Cardiac muscle cell (in vitro differentiated cells and primary cell): ENCODE measurements around the gene TRPV5. TPM values are rescaled to one million over a fixed set of nuclear protein-coding genes. Genes with fewer than 3 reads are reported as not detected.

ENCODE experiments used
- DNase-seq, 2 donors: peaks; one replicate each; pipeline versions ENCODE4 v3.0.0 to v3.0.0-alpha.2; 2010 to 2017; ENCODE audit warnings: low read depth in 1 of 2, low spot score in 1 of 2
- H3K27ac ChIP-seq: fragments of 200-600 bp; sonication (generic); 2 replicates; pipeline ENCODE4 v1.5.1; 2016
- H3K27me3 ChIP-seq: fragments of 200-600 bp; sonication (generic); 2 replicates; pipeline ENCODE4 v1.6.0; 2016; ENCODE audit warnings: control low read depth
- H3K36me3 ChIP-seq: fragments of 200-600 bp; sonication (generic); 2 replicates; pipeline ENCODE4 v1.5.1; 2016; ENCODE audit warnings: control low read depth
- H3K4me1 ChIP-seq: fragments of 200-600 bp; sonication (generic); 2 replicates; pipeline ENCODE4 v1.8.1; 2017; ENCODE audit warnings: low read depth, mild to moderate bottlenecking, mixed run types
- H3K4me3 ChIP-seq: fragments of 200-600 bp; sonication (generic); 2 replicates; pipeline ENCODE4 v1.5.1; 2016; ENCODE audit warnings: mild to moderate bottlenecking
- H3K9me3 ChIP-seq: fragments of 200-600 bp; sonication (generic); 2 replicates; pipeline ENCODE4 v1.5.1; 2017; ENCODE audit warnings: low read depth, mild to moderate bottlenecking, control low read depth
- polyA plus RNA-seq: library from polyadenylated mRNA; unstranded; fragments of >200 nt; fragmentation: Nextera tagmentation; extraction: Ambion mirVana; gene quantifications from 2 replicates; pipeline ENCODE4 v1.2.1, GENCODE V29; 2016
- total RNA-seq: library from RNA; depleted of rRNA; stranded (reverse); fragments of >200 nt; gene quantifications from 2 replicates; pipeline ENCODE4 v1.2.3, GENCODE V29; 2016
- TF ChIP-seq, protein P1 (sequence below): IDR thresholded peaks from 2 replicates; pipeline ENCODE4 v1.5.1; 2012; ENCODE audit warnings: low read depth, mild to moderate bottlenecking, low read length

The TRPV5 gene
- total and polyA plus RNA-seq, 2 experiments from 2014 or later: not detected

GRCh38 chr7:142884286-142884640, 49.3 kb downstream of the TRPV5 start:
- Histone ChIP-seq H3K36me3 (no peaks in the 10 kb centered on the region), H3K4me1 (no peaks in the 10 kb centered on the region), H3K27me3 (no peaks in the 10 kb centered on the region), H3K9me3 (no peaks in the 10 kb centered on the region), H3K4me3 (no peak overlapping the region), H3K27ac (no peak overlapping the region)
- DNase-seq: no peak
- TF ChIP-seq, protein P1, sequence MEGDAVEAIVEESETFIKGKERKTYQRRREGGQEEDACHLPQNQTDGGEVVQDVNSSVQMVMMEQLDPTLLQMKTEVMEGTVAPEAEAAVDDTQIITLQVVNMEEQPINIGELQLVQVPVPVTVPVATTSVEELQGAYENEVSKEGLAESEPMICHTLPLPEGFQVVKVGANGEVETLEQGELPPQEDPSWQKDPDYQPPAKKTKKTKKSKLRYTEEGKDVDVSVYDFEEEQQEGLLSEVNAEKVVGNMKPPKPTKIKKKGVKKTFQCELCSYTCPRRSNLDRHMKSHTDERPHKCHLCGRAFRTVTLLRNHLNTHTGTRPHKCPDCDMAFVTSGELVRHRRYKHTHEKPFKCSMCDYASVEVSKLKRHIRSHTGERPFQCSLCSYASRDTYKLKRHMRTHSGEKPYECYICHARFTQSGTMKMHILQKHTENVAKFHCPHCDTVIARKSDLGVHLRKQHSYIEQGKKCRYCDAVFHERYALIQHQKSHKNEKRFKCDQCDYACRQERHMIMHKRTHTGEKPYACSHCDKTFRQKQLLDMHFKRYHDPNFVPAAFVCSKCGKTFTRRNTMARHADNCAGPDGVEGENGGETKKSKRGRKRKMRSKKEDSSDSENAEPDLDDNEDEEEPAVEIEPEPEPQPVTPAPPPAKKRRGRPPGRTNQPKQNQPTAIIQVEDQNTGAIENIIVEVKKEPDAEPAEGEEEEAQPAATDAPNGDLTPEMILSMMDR: no peak

DNA sequence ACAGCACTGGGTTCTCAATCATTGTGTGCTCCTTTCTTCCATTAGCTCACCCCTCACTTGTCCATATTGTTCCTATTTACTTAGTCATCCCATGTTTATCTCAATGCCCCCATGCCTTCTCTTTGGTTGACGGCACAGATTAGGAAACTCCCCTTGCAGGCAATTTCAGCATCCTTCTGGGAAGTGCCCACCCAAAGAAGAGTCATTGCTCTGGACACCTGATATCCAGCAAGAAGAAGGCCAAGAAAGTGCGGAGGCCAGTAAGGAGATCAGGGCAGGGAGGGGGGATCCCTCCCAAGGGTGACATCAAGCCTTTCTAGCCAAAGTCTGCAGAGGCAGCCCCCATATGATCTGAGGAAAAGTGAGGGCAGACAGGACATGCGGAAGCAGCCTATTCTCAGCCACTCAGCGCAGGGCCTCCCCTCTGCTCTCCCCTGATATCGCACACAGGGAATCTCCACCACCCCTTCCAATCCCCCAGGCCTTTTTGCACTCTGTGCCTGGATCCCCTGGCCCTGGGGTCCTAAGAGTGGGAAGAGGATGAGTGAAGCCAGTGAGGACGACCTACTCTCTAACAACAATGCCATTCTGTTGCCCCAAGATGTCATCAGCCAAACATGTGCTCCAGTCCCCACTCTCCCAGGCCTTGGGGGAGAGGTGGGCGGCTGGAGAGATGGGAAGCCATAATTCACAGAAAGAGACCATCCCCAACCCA, 49.8 kb downstream of the TRPV5 start:
- no peaks in the 10 kb centered on the region for H3K36me3 ChIP-seq
- no peak overlapping the region for H3K4me3 ChIP-seq
- no peaks in the 10 kb centered on the region for H3K27me3 ChIP-seq
- H3K9me3 ChIP-seq: no peaks in the 10 kb centered on the region
- no peak for DNase-seq
- no peak overlapping the region for H3K27ac ChIP-seq
- TF ChIP-seq, protein P1: no peak
- no peaks in the 10 kb centered on the region for H3K4me1 ChIP-seq

GRCh38 chr7:142883145-142883544, 50.4 kb downstream of the TRPV5 start:
- Histone ChIP-seq H3K27ac (no peak overlapping the region), H3K9me3 (no peaks in the 10 kb centered on the region), H3K4me1 (no peaks in the 10 kb centered on the region), H3K36me3 (no peaks in the 10 kb centered on the region), H3K4me3 (no peak overlapping the region), H3K27me3 (no peaks in the 10 kb centered on the region)
- TF ChIP-seq, protein P1: no peak
- no peak for DNase-seq

- no peaks in the 10 kb centered on the region for H3K27me3 ChIP-seq
- H3K4me1 ChIP-seq: no peaks in the 10 kb centered on the region
- H3K4me3 ChIP-seq: no peak overlapping the region
- H3K9me3 ChIP-seq: no peaks in the 10 kb centered on the region
- no peak for DNase-seq
- H3K36me3 ChIP-seq: no peaks in the 10 kb centered on the region
- H3K27ac ChIP-seq: no peak overlapping the region
- TF ChIP-seq, protein P1: no peak
These were observed 51.2 kb downstream of the TRPV5 start for GRCh38 chr7:142882338-142882678.

- TF ChIP-seq, protein P1: no peak
- Histone ChIP-seq H3K27ac (no peak overlapping the region), H3K4me3 (no peak overlapping the region), H3K9me3 (no peaks in the 10 kb centered on the region), H3K36me3 (no peaks in the 10 kb centered on the region), H3K27me3 (no peaks in the 10 kb centered on the region), H3K4me1 (no peaks in the 10 kb centered on the region)
- no peak for DNase-seq
These were observed 51.8 kb downstream of the TRPV5 start for GRCh38 chr7:142881586-142882337.
